Erythroblast (primary cell): Measurements from ENCODE around the gene OLFM2.
"Not testable (repeated sequence)": the region's sequence is repeated elsewhere in the genome, so short reads cannot be mapped to it uniquely, and the experiment has no call there.

Experiments used
- DNase-seq, 2 experiments: peaks; one replicate each; lab custom pipeline; 2025; lab: John Stamatoyannopoulos, UW
- GATA1 ChIP-seq: IDR thresholded peaks from 2 replicates; pipeline ENCODE4 v1.6.1; 2011; ENCODE audit warnings: low read depth, mild to moderate bottlenecking, control low read depth, low read length, moderate library complexity
- POLR2A ChIP-seq: IDR thresholded peaks from 2 replicates; pipeline ENCODE4 v1.6.1; 2011; ENCODE audit warnings: mild to moderate bottlenecking, low read length

OLFM2 gene

DNA sequence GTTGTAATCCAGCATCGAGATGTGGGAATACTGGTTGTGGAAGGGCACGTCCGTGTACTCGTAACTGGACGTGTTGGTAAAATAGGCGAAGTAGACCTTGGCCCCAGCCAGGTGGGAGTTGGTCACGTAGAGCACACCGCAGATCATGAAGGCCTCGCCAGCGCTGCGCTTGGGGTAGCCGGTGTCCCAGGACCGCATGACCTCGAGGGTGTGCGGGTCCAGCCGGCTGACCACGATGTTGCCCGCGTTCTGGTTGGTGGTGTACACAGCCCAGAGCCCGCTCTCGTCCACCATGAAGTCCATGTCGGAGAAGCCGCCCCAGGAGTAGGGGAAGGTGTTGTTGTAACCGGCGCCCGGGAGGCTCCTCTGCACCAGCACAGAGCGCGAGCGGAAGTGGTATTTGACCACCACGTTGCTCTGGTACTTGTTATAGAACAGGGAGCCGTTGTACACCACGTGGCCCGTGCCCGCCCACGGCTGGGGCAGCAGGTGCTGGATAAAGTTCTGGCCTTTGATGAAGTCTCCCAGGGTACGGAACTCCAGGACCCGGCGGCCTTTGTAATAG lies 82.0 kb downstream of the OLFM2 start:
- DNase-seq = no peak
- TF ChIP-seq POLR2A (no peak), GATA1 (no peak)

- DNase-seq = no peak
- no peak for TF ChIP-seq GATA1
- TF ChIP-seq POLR2A = no peak
Observed at GRCh38 chr19:9850235-9850959, 85.9 kb downstream of the OLFM2 start.

GRCh38 chr19:9849791-9850190 lies 86.5 kb downstream of the OLFM2 start:
- TF ChIP-seq GATA1 = no peak
- TF ChIP-seq POLR2A = no peak
- DNase-seq = no peak

DNA sequence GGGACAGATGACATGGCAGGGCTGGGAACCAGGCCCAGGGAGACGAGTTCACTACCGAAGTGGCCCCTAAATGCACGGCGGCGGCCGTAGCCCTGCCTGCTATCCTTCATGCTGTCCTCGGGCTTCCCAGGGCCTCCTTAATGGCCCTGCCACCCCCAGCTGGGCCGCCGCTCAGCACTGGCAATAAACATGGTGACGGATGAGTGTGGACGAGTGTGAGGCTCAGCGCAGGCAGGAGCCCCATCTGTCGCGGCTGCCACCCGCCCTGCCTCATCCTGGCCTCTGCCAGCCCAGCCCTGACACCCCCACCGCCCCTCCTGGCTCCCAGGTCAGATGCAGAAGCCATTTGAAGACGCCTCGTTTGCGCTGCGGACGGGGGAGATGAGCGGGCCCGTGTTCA lies 87.6 kb downstream of the OLFM2 start:
- no peak for TF ChIP-seq GATA1
- TF ChIP-seq POLR2A = no peak
- DNase-seq = no peak

DNA sequence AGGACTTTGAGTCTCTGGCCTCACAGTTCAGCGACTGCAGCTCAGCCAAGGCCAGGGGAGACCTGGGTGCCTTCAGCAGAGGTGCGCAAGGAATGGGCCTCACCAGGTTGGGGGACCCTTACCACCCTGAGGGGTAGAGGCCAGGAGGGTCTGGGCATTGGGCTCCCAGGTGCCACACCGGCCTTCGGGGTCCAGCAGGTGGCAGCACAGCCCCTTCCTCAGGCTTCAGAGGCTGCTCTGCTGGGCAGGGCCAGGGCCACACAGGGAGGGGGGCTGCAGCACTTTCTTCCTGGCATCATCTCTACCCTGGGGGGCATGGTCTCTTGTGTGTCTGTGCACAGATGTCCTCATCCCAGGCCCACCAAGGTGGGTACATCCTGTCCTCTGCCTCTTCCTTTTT lies 88.3 kb downstream of the OLFM2 start:
- no peak for TF ChIP-seq POLR2A
- TF ChIP-seq GATA1 = no peak
- DNase-seq = no peak

GRCh38 chr19:9847087-9847671 lies 89.1 kb downstream of the OLFM2 start:
- DNase-seq = peak; percentile 35 to 49
- TF ChIP-seq GATA1 = no peak
- no peak for TF ChIP-seq POLR2A

DNA sequence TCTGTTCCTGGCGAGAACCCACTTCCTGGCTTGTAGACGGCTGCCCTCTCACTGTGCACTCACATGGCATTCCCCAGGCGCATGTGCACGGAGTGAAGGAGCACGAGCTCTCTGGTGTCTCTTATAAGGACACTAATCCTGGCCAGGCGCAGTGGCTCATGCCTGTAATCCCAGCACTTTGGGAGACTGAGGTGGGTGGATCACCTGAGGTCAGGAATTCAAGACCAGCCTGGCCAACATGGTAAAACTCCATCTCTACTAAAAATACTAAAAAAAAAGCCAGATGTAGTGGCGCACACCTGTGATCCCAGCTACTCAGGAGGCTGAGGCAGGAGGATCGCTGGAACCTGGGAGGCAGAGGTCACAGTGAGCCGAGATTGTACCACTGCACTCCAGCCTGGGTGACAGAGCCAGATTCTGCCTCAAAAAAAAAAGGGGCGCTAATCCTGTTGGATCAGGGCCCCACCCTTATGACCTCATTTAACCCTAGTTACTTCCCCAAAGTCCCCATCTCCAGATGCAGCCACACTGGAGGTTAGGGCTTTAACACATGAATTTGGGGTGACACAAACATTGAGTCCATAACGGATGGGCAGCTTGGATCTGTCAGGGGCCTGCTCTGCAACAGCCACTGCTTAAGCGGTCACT lies 92.6 kb downstream of the OLFM2 start:
- DNase-seq = not testable (repeated sequence)

- no peak for DNase-seq
- TF ChIP-seq GATA1 = no peak
- no peak for TF ChIP-seq POLR2A
Observed at GRCh38 chr19:9842834-9843625, 93.3 kb downstream of the OLFM2 start.

DNA sequence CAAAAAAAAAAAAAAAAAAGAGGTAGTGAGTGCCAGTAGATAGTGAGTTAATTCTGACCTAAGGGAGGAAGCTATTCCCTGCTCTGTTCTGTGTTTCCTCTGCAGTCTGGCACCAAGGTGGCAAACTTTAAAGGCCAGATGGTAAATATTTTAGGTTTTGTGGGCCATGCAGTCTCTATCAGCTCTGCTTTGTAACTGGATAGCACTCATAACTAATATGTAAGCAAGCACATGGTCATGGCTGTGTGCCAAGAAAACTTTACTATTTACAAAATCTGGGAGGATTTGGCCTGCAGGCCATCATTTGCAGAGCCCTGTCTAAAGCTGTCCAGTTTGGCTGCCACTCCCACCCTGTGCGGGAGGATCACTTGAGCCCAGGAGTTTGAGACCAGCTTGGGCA lies 96.9 kb downstream of the OLFM2 start:
- TF ChIP-seq POLR2A (no peak), GATA1 (no peak)
- no peak for DNase-seq

- no peak for DNase-seq
Observed at GRCh38 chr19:9838324-9838723, 98.0 kb downstream of the OLFM2 start.

DNA sequence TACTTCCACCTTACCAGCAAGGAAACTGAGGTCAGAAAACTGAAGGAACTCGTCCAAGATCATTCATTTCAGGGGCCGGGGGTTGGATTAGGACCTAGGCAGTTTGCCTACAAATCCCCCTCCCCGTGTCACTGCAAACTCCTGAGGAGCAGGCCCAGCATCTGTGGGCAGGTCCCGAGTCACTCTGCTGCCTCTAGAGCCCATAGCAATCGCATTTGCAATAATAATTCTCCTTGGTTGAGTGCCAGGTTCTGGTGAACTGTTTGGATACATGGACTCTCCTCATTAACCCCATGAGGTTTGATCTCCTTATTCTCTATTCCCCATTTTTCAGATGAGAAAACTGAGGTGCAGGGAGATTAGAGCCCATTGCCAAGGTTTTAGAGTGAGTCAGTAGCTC lies 100.3 kb downstream of the OLFM2 start:
- DNase-seq = peak; percentile 62 to 65
- TF ChIP-seq POLR2A (no peak), GATA1 (no peak)

More at GRCh38 chr19:9838324-9838723, 98.0 kb downstream of the OLFM2 start:
- TF ChIP-seq GATA1 (no peak), POLR2A (no peak)

- TF ChIP-seq GATA1 = no peak
- no peak for TF ChIP-seq POLR2A
- DNase-seq = peak in 1 of 2 experiments; percentile 45
Observed at GRCh38 chr19:9835507-9835949, 100.8 kb downstream of the OLFM2 start.

DNA sequence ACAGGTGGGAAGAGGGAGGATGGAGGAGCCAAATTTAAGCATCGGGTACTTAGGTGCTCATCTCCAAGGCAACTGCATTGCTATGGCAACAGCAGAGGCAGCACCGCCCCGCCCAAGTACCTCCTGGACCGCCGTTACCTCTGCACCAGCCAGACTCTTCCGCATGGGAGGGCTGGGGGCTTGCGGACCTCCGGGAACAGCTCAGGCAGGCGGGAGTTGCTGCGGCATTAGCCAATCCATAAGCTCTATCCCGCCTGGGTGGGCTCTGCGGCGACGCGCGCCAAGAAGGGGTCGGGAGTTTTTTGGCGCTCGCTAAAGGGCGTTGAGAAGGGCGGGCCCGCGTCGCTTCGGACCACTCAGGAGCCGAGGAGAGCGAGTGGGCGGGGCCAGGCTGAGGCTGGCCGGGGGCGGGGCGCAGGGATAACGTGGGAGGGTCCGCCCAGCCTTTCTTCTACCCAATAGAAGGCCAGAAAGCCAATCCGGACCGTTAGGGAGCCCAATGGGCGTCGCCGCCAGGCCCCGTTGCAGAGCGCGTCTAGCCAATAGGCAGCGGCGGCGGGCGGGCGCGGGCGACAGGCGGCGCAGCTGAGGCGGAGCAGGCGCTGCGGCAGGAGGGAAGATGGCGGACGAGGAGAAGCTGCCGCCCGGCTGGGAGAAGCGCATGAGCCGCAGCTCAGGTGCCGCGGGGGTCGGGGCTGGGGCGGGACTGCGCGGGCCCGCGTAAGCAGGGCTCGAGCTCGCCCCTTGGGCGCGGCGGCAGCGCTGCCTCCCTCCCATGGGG lies 101.4 kb downstream of the OLFM2 start, which contains the start of gene PIN1:
Gene PIN1, plus strand, starts transcription at position 593 of the 781 bp plus-strand sequence. Its CDS starts 27 bp downstream, at position 620.
- TF ChIP-seq GATA1 (no peak), POLR2A (peak; percentile 54)
- DNase-seq = peak; percentile 99 to 100
